ENCODE measurements around the gene CNPY2. TPM values are rescaled to one million over a fixed set of nuclear protein-coding genes. Genes with fewer than 3 reads are reported as not detected.

CNPY2 gene
- total RNA-seq, 2 donors from 2014 or later: 40.2 to 103 TPM

DNA sequence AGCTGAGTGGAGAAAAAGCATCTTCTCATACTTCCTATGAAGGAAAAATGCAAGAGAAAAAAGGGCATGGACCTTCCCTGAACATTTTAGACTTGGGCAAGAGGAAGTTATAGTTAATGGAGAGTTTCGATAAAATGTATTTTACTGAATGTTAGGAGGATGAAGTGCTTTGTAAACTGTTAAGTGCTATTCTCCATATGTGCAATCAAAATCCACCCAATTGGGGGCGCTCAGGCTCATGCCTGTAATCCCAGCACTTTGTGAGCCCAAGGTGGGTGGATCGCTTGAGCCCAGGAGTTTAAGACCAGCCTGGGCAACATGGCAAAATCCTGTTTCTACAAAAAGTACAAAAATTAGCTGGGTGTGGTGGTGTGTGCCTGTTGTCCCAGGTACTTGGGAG, 1.9 kb upstream of the CNPY2 start:
- 95 to 98% methylated on average over 3 of the region's 3 CpGs for WGBS, 2 donors
- TF ChIP-seq POLR2A (IDR thresholded peaks at IDR 0.05): no peak
- TF ChIP-seq, protein P1, sequence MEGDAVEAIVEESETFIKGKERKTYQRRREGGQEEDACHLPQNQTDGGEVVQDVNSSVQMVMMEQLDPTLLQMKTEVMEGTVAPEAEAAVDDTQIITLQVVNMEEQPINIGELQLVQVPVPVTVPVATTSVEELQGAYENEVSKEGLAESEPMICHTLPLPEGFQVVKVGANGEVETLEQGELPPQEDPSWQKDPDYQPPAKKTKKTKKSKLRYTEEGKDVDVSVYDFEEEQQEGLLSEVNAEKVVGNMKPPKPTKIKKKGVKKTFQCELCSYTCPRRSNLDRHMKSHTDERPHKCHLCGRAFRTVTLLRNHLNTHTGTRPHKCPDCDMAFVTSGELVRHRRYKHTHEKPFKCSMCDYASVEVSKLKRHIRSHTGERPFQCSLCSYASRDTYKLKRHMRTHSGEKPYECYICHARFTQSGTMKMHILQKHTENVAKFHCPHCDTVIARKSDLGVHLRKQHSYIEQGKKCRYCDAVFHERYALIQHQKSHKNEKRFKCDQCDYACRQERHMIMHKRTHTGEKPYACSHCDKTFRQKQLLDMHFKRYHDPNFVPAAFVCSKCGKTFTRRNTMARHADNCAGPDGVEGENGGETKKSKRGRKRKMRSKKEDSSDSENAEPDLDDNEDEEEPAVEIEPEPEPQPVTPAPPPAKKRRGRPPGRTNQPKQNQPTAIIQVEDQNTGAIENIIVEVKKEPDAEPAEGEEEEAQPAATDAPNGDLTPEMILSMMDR (IDR thresholded peaks at IDR 0.05): no peak
- DNase-seq: no peak
- H3K27ac ChIP-seq: no peak overlapping the region
- H3K9me3 ChIP-seq: no peaks in the 10 kb centered on the region
- intact Hi-C loops (cut with DNase I): loop anchor here (10.0 kb wide), 1 partner anchor 137 kb away; the partner anchor contains the start of gene MIP
- peaks cover 0 to 17% of the 10 kb centered on the region in 2 donors for H3K36me3 ChIP-seq (replicated peaks in 1 of 2; ENCODE audit: insufficient read depth in 1 of 2, low read depth in 2 of 2)
- H3K27me3 ChIP-seq: no peaks in the 10 kb centered on the region
- ATAC-seq: no peak
- no peak overlapping the region for H3K4me3 ChIP-seq
- H3K4me1 ChIP-seq: peaks cover 22% of the 10 kb centered on the region

DNA sequence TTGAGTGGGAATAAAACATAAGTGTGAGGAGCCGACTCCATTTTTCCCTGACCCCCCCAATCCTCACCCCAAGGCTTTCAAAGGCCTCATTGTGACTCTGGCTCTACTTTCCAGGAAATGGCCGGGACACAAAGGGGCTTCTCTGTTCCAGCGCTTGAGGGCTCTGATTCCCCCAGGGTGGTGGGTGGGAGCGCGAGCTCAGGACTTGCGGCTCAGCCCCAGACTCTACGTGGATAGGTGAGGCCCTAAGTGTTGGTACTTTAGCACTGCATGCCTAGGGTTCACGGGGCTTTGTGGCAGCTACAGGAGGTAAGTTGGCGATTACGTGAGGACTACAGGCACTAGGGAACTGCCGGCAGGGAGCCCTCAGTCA, 553 bp downstream of the CNPY2 start:
- peaks cover 0 to 19% of the 10 kb centered on the region in 2 donors for H3K36me3 ChIP-seq (replicated peaks in 1 of 2; ENCODE audit: insufficient read depth in 1 of 2, low read depth in 2 of 2)
- peaks cover 22% of the 10 kb centered on the region for H3K4me1 ChIP-seq
- WGBS, 2 donors: 0 to 1% methylated on average over 1 to 11 of the region's 11 CpGs
- ATAC-seq: no peak
- intact Hi-C loops (cut with DNase I): loop anchor here (10.0 kb wide), 1 partner anchor 140 kb away; the partner anchor contains the start of gene MIP
- H3K27ac ChIP-seq: peak overlapping the region; percentile 95 to 98 (median 97)
- no peaks in the 10 kb centered on the region for H3K9me3 ChIP-seq
- peak in 2 of 4 donors; percentile 15 to 16 for DNase-seq
- H3K27me3 ChIP-seq: no peaks in the 10 kb centered on the region
- TF ChIP-seq, protein P1 (IDR thresholded peaks at IDR 0.05): no peak
- no peak for TF ChIP-seq POLR2A (IDR thresholded peaks at IDR 0.05)
- H3K4me3 ChIP-seq: peak overlapping the region; percentile 72 to 89

DNA sequence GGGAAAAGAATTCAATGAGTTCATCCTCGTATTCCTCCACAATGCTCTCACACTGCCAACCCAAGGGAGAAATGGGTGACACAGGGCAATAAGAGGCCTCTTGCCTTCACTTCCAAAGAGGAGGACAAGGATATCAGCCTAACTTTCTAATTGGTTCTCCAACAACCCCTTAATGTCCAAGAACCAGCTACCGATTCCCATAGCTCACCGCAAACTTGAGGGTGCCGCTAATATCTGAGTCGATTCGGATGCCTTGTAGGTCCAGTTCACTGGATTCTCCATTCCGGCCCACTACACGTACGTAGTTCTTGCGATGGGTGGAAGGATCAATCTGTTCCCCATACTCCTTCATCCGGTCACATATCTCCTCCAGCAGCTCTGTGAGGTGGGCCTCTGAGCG, 4.8 kb downstream of the CNPY2 start:
- intact Hi-C loops (cut with DNase I): loop anchor here (10.0 kb wide), 1 partner anchor 144 kb away; the partner anchor contains the start of gene MIP
- Histone ChIP-seq H3K4me1 (peaks cover 13% of the 10 kb centered on the region), H3K27ac (no peak overlapping the region), H3K27me3 (no peaks in the 10 kb centered on the region), H3K9me3 (no peaks in the 10 kb centered on the region), H3K4me3 (no peak overlapping the region), H3K36me3 (replicated peaks in 1 of 2; ENCODE audit: insufficient read depth in 1 of 2, low read depth in 2 of 2) (peaks cover 0 to 14% of the 10 kb centered on the region in 2 donors)
- ATAC-seq (no peak), DNase-seq (no peak)
- no peak for TF ChIP-seq POLR2A (IDR thresholded peaks at IDR 0.05)
- TF ChIP-seq, protein P1 (IDR thresholded peaks at IDR 0.05): no peak
- WGBS, 2 donors: 93 to 94% methylated on average over 12 of the region's 12 CpGs

DNA sequence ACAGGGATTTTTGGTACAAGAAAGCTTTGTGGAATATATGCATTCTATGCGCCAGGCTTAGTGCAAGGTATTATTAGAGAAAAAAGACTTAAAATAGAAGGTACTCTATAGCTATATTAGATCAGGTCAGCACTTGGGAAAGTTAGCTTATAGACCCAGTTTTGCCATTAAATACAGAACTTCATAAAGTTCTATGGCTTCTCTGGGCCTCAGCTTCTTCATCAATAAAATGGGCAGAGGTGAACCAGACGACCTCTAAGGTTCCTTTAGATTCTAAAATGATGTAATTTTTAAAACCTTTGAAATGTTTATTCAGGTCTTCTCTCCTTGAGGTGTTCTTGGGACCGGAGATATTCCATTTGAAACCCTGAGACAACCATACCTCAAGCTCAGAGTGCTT, 7.1 kb downstream of the CNPY2 start:
- Histone ChIP-seq H3K9me3 (no peaks in the 10 kb centered on the region), H3K27ac (no peak overlapping the region), H3K4me1 (no peaks in the 10 kb centered on the region), H3K27me3 (no peaks in the 10 kb centered on the region), H3K4me3 (no peak overlapping the region), H3K36me3 (replicated peaks in 1 of 2; ENCODE audit: insufficient read depth in 1 of 2, low read depth in 2 of 2) (peaks cover 0 to 12% of the 10 kb centered on the region in 2 donors)
- 85 to 93% methylated on average over 3 of the region's 3 CpGs for WGBS, 2 donors
- DNase-seq (no peak), ATAC-seq (no peak)
- TF ChIP-seq POLR2A (IDR thresholded peaks at IDR 0.05): no peak
- TF ChIP-seq, protein P1 (IDR thresholded peaks at IDR 0.05): no peak
- intact Hi-C loops (cut with DNase I): no loop called here

All from body of pancreas (tissue), 4 donors.